ENCODE measurements around the gene TRIM62.

DNA sequence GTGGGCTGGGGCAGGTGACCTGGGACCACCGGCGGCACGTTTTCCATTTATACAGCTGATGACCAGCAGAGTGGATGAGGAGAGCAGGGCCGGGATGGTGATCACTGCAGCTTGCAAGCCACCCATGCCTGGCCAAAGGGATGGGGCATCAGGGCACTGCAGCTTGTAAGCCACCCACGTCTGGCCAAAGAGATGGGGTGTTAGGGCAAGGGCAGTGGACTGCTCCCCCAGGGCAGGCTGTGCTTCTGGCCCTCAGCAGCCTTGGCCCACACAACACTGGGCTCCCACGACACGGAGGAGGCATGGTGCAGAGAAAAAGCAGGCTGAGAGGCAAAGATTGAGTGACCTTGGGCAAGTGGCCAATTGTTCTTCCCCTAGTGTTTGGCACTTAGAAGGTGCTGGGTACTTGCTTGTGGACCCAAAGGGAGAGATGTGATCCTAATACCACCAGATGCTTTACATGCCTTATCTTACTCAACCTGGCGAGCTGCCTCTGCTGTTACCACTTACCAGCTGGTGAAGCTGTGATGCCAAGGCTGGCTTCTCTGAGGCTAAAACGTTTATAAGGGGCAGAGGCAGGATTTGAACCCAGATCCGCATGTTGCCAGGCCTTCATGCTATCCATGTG is 48.3 kb downstream of the TRIM62 start:
- no peak for TF ChIP-seq EZH2 (IDR thresholded peaks at IDR 0.05; ENCODE audit: low read depth)
- TF ChIP-seq, protein P1, sequence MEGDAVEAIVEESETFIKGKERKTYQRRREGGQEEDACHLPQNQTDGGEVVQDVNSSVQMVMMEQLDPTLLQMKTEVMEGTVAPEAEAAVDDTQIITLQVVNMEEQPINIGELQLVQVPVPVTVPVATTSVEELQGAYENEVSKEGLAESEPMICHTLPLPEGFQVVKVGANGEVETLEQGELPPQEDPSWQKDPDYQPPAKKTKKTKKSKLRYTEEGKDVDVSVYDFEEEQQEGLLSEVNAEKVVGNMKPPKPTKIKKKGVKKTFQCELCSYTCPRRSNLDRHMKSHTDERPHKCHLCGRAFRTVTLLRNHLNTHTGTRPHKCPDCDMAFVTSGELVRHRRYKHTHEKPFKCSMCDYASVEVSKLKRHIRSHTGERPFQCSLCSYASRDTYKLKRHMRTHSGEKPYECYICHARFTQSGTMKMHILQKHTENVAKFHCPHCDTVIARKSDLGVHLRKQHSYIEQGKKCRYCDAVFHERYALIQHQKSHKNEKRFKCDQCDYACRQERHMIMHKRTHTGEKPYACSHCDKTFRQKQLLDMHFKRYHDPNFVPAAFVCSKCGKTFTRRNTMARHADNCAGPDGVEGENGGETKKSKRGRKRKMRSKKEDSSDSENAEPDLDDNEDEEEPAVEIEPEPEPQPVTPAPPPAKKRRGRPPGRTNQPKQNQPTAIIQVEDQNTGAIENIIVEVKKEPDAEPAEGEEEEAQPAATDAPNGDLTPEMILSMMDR (conservative IDR thresholded peaks at IDR 0.05), result no peak

All from PC-9 (cell line).